Epidermal melanocyte (primary cell): Measurements from ENCODE around the gene TRIM29.
"Not testable (repeated sequence)": the region's sequence is repeated elsewhere in the genome, so short reads cannot be mapped to it uniquely, and the experiment has no call there.

Experiments used
- DNase-seq: peaks from one replicate; pipeline ENCODE4 v3.0.0; 2011; ENCODE audit warnings: low spot score; ENCODE audit not compliant: insufficient read length

Gene TRIM29

DNA sequence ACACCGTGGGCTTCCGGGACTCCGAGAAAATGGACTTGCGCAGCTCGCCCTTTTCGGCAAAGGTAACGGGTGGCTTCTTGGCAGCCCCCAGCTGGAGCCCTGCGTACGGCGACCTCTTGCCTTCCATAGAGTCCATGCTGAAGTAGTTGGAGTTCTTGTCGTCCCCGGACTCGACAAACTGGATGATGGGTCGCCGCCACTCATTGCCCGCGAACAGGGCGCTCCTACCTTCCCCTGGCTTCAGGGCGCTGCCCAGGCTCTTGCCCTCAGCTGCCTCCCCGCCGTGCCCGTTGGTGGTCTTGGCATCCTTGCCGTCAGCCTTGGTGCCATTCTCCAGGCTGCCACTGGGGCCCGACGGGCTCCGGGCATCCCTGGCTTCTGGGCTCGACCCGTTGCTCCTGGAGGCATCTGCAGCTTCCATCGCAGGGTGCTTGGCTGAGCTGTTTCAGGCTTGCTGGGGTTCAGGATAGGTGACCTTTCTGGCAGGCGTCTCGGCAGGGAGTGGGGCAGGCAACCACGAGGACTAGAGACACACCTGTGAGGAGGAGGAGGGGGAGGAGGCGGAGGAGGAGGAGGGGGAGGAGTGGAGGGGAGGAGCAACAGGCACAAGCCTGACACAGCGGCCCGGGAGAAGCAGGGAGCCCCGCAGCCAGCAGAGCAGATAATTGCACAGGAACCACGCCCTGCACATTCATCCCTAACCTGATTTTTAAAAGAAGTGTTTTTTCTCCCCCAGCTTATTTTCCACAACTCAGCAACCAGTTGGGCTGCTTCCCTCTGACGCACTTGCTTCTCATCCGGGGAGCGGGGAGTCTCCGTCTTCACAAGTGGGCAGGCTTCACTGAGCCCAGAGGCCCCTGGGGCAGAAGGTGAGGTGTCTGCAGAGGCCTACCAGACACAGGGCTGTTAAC is at the start of gene TRIM29:
TSS of gene TRIM29 (minus strand) at position 503 of the 911 bp plus-strand sequence. CDS start at position 421, 82 bp downstream.
- no peak for DNase-seq

DNA sequence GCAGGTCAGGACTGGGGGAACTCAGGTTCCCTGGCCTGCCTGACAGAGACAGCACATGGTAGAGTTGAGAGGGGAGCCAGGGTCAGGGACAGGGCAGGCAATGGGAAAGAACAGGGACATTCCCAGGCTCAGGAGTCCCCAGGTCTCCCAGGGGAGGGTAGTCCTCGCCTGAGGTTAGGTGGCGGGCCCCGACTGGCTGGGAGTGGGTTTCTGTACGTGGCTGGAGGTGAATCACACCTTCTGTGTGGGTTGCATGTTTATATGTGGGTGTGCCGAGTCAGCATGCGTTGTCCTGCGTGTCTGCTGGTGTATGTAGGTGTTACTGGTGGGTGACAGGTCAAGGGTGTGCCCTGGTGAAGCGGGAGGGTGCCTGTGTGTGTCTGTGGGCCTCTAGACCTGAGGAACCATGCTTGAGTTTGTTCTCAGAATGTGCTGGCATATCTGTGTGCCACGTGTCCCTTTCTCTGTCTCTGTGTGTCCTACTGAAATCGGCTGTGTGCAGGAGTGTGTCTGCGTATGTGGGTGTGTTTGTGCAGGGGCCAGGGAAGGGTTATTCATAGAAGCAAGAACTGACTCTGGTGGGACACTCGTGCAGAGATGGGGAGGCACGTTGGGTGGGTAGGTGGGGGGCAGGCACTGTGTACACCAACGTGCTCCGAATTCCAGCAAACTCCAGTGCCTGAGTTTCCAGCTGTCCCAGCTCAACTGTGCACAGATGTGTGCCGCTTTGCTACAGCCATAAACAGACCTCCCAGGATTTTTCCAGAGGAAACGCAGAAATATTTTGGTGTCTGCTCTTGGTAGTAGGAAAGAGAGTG is 49.1 kb upstream of the TRIM29 start:
- no peak for DNase-seq

DNA sequence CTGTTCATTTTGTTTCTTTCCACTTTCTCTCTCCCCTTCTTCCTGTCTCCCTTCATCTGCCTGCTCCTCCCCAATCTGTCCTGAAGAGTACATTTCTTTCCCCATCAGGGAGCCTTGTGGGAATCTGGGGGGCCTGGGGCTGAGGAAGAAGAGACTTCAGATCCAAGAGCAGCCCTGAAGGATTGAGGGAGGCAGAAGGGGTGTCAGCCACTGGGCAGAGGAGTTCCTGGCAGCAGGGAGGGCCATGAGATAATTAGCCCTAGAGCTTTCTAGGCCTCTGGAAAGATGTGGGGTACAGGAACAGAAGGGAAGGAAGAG is 48.5 kb upstream of the TRIM29 start:
- DNase-seq: no peak

DNA sequence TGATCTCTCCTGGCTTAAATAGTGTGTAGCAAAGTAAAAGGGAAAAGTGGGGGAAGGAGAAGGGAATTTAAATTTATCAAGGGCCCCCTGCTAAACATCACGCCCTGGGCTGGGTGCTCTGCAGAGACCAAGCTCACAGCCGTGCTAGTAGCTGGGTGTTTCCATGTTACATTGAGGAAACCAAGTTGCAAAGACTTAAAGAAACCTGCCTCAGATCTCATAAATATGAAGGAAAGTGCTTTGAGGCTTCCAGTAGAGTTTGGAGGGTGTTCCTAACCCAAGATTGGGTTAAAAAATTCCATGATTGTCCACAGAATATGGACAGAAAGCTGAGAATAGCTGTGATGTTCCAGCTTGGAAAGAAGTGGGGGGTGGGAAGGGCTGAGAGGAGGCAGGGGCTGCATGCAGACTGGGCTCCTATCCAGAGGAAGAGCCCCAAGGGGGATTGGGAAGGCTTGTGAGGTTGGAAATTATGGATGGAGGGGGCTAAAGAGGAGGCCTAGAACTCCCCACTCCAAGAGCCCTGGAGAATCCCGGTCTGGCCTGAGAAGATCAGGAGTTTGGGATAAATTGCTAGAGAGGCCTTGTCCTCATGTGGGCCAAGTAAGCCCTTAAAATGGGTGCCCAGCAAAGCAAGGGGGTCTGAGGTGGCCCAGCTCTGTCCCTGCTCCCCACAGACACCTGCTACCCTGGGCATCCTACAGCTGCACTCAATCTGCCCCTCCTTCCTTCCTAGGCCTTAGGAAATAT is 48.0 kb upstream of the TRIM29 start:
- no peak for DNase-seq

- no peak for DNase-seq
These were observed 47.2 kb upstream of the TRIM29 start for GRCh38 chr11:120184946-120185705.

GRCh38 chr11:120184371-120184945 is 46.5 kb upstream of the TRIM29 start:
- no peak for DNase-seq

GRCh38 chr11:120183701-120184141 is 45.8 kb upstream of the TRIM29 start:
- DNase-seq: no peak

DNA sequence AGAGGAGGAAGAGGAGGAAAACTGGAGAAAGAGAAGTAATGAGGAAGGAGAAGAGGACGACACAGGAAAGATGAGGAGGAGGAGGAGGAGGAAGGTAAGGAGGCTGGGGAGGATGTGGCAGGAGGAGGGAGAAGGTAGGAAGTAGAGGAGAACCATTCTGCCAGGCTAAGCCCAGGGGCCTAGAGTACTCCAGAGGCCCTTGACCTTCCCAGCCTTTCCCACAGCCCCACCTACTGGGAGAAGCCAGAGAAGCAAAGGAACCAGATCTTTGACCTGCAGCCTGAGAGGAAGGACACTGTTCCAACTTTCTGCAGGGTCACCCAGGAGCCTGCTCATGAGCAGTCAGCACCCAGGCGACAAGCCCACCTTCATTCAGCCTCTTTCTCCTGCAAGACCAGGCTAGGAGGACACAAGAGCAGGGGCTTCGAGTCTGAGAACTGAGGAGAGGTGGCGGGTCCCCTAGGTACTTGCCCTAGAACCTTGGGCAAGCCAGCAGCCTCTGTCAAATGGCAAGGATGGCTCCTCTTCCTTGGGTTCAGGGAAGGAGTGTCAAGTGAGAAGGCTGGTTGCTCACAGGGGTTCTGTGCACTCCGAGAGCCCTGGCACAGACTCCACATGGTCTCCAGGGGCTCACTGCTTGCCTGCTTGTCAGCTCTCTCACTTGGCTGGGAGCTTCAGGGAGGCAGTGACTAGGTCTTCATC is 45.0 kb upstream of the TRIM29 start:
- no peak for DNase-seq

DNA sequence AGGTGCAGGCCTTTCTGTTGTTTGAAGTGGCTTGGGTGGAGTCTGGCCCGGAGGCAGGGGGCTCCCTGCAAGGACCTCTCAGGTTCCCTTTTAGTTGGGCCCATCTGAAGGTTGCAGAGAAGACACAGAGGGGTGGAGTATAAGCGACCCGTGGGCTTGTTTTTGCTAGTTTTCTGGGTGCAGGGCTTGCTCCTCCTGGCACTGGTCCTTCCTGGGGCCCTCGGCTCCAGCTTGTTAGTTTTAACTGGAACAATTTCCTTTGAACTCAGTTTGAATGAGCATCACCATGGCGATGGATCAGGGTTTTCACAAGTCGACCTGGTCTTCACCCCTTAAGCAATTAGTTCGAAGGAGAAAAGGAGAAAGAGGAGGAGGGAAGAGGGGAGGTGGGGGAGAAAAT is 44.5 kb upstream of the TRIM29 start:
- DNase-seq: no peak

GRCh38 chr11:120181376-120181975 is 43.6 kb upstream of the TRIM29 start:
- DNase-seq: no peak

DNA sequence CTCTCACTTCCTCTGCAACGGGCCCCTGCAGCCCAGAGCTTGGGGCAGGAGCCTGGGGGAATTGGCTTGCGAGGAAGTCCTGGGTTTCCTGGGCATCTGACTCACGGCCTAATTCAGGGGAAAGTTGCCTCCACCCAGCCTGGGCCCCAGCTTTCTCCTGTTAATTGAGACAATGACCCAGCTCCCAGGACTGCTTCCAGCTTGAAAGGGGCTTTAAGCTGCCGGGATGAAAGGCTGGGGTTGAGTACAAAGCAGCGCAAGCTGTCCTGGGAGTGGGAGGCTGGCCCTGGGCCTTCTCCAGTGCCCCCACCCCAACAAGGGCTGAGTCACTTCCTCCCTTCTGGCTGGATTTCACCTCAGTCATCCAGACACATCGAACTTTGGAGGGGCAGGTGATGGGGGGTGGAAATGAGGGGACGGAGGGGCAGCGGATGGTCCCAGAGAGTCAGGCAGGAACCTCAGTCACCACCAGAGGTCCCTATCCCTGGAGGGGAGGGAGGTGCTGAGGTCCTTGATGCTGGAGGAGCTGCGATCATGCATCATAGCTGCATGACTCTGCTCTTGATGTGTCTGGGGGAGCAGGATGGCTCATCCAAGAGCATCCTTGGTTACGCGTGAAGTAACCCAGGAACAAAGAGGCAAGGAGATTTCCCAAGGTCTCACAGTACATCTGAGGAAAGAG is 42.8 kb upstream of the TRIM29 start:
- no peak for DNase-seq

DNA sequence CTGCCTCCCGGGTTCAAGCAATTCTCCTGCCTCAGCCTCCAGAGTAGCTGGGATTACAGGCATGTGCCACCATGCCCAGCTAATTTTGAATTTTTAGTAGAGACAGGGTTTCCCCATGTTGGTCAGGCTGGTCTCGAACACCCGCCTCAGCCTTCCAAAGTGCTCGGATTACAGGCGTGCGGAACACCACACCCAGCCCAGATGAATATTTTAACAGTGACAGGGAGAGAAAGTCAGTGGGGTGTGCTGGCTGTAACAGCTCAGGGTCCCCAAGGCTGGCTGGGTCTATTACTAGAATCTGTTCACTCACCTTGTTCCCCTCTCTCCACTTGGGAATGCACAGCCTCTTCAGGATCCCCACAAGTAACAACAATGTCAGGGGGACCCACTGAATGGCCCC is 42.1 kb upstream of the TRIM29 start:
- not testable (repeated sequence) for DNase-seq

GRCh38 chr11:120179057-120179672 is 41.3 kb upstream of the TRIM29 start:
- DNase-seq: no peak

DNA sequence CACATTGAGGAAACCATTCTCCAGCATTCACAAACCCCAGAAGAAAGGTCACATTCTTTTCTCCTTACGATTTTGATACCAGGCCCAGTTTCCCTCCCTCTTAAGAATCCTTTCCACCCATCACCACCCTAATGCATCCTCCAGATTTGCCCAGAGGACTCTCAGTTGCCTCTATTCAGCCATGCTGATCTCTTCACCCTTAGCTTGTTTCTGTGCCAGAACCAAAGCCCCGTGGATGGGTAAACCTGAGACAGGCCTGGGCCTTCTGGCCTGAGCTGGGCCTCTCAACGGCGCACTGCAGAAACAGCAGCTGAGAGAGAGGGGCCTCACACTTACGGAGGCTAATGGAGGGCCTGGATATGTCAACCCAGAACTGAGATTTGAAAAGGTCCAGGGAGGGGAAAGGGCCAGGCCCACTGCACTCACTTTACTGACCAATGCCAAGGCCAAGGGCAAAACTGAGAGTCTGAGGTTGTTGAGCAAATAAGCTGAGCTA is 40.7 kb upstream of the TRIM29 start:
- DNase-seq: no peak

DNA sequence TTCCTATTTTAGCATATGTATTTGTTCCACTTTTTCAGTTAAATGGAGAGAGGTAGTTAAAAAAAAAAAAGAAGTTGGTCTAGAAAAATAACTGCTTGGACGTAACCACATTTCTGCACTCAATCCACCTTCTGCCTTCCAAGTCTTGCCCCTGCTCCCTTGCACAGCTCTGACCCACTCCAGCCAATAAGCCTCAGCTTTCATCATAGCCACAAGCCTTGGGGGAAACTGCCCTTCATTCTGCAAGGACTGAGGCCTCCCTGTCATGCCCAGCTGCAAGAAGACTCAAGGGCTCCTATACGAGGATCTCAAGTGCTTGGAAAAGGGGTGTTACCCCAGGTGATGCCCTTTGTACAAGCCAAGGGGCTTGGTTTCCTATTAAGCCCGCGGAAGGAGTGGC is 37.0 kb upstream of the TRIM29 start:
- no peak for DNase-seq

GRCh38 chr11:120173807-120174206 is 35.9 kb upstream of the TRIM29 start:
- no peak for DNase-seq

GRCh38 chr11:120173019-120173705 is 35.2 kb upstream of the TRIM29 start:
- DNase-seq: no peak
